Lower lobe of right lung (tissue), 2 donors: ENCODE results near the gene PPP3CA. TPM values are rescaled to one million over a fixed set of nuclear protein-coding genes. Genes with fewer than 3 reads are reported as not detected.
"Not testable (repeated sequence)": the region's sequence is repeated elsewhere in the genome, so short reads cannot be mapped to it uniquely, and the experiment has no call there.

ENCODE experiments used
- ATAC-seq, 2 donors: fragments of 200-7000 bp; cut with Tn5 transposase; one replicate each; pipeline ENCODE4 v1.9.1; 2020 to 2022; ENCODE audit warnings: mild to moderate bottlenecking in 2 of 2, moderate library complexity in 2 of 2
- DNase-seq: peaks from one replicate; pipeline ENCODE4 v3.0.0-alpha.2; 2020
- H3K27ac ChIP-seq: fragments of 200-600 bp; one replicate; pipeline ENCODE4 v1.8.0; 2022
- H3K27me3 ChIP-seq: fragments of 200-600 bp; one replicate; pipeline ENCODE4 v1.8.0; 2022; ENCODE audit warnings: low read depth
- H3K36me3 ChIP-seq: fragments of 200-600 bp; one replicate; pipeline ENCODE4 v1.8.0; 2022; ENCODE audit warnings: mild to moderate bottlenecking
- H3K4me1 ChIP-seq: fragments of 200-600 bp; one replicate; pipeline ENCODE4 v1.8.0; 2022
- H3K4me3 ChIP-seq: fragments of 200-600 bp; one replicate; pipeline ENCODE4 v1.8.0; 2022; ENCODE audit warnings: mild to moderate bottlenecking
- H3K9me3 ChIP-seq: fragments of 200-600 bp; one replicate; pipeline ENCODE4 v1.8.0; 2022
- intact Hi-C: fragments of 100-400 bp; cut with DNase I; formaldehyde crosslinking; loops from one replicate; pipeline ENCODE4 v1.11.0; 2022
- total RNA-seq: library from RNA; stranded (reverse); fragmentation: NEBNext Ultra II Directional; extraction: Animal tissue kit (Norgen Biotek cat#: 25700); gene quantifications from one replicate; pipeline ENCODE4 v1.2.1, GENCODE V29; 2021
- TF ChIP-seq, protein P1 (sequence below): fragments of 200-600 bp; IDR thresholded peaks from one replicate; pipeline ENCODE4 v1.8.0; 2022; ENCODE audit warnings: antibody characterized with exemption, mild to moderate bottlenecking
- donor health status: DM: no; HTN: yes; CAD: no; lungs with severe emphysema.

The PPP3CA gene
- total RNA-seq, 1 donor from 2014 or later: 50.2 TPM

DNA sequence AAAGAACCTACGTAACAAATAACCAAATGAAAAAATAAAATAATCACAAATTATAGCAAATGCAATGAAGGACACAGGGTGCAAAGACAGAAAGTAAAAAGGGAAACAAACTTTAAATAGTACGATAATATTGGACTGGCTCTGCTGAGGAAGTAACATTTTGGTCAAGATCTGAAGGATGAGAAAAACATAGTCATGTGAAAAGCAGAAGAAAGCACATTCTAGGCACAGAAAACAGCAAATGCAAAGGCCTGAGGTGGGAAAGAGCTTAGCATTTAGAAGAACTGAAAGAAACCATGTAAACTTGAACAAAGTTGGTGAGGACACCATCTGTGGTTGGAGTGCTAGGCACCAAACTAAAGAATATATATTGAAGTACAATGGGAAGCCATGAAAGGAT, 111.2 kb downstream of the PPP3CA start:
- Histone ChIP-seq H3K36me3 (no peaks in the 10 kb centered on the region), H3K9me3 (no peaks in the 10 kb centered on the region), H3K4me3 (no peak overlapping the region), H3K27me3 (no peaks in the 10 kb centered on the region), H3K27ac (no peak overlapping the region), H3K4me1 (peaks cover 29% of the 10 kb centered on the region)
- intact Hi-C loops: no loop called here
- ATAC-seq (no peak), DNase-seq (no peak)
- TF ChIP-seq, protein P1, sequence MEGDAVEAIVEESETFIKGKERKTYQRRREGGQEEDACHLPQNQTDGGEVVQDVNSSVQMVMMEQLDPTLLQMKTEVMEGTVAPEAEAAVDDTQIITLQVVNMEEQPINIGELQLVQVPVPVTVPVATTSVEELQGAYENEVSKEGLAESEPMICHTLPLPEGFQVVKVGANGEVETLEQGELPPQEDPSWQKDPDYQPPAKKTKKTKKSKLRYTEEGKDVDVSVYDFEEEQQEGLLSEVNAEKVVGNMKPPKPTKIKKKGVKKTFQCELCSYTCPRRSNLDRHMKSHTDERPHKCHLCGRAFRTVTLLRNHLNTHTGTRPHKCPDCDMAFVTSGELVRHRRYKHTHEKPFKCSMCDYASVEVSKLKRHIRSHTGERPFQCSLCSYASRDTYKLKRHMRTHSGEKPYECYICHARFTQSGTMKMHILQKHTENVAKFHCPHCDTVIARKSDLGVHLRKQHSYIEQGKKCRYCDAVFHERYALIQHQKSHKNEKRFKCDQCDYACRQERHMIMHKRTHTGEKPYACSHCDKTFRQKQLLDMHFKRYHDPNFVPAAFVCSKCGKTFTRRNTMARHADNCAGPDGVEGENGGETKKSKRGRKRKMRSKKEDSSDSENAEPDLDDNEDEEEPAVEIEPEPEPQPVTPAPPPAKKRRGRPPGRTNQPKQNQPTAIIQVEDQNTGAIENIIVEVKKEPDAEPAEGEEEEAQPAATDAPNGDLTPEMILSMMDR: no peak

- ATAC-seq, H3K27ac ChIP-seq, H3K36me3 ChIP-seq, H3K9me3 ChIP-seq, intact Hi-C loops, H3K4me3 ChIP-seq, H3K27me3 ChIP-seq, DNase-seq: not testable (repeated sequence)
- H3K4me1 ChIP-seq: peaks cover 29% of the 10 kb centered on the region
Observed at GRCh38 chr4:101234141-101234540, 113.2 kb downstream of the PPP3CA start.

DNA sequence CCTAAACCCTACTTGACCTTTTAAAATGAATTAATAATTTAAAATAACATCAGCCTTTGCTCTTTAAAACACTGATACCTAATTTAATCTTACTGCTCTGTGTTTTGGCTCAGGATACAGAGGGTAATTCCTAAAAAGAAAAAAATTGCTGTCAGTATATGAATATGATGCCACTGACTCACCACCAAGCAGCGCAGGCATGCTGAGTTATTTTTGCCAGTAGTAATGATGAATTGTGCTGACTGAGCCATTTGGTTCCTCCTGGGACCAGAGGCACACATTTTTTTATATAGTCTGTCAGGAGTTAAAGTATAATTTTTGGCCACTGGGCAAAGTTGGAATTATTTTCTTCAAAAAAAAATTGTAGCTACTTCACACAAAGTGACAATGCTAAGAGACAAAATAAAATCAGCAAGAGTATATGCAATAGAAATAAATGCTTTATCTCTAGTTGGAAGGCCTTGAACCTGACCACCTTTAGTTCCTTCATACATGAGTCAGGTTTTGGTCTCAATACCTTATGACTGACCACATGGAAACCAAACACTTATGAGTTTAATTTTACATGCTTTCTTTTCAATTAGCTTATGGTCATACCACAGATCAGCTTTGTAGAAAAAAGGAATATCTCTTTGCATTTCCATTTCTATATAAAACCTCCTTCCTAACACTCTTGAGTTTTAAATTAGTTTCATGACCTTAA, 115.1 kb downstream of the PPP3CA start:
- no peaks in the 10 kb centered on the region for H3K36me3 ChIP-seq
- no peak overlapping the region for H3K4me3 ChIP-seq
- no peak overlapping the region for H3K27ac ChIP-seq
- TF ChIP-seq, protein P1: no peak
- peaks cover 13% of the 10 kb centered on the region for H3K4me1 ChIP-seq
- DNase-seq (no peak), ATAC-seq (peak in 1 of 2 donors; percentile 47)
- intact Hi-C loops: no loop called here
- no peaks in the 10 kb centered on the region for H3K27me3 ChIP-seq
- H3K9me3 ChIP-seq: no peaks in the 10 kb centered on the region

DNA sequence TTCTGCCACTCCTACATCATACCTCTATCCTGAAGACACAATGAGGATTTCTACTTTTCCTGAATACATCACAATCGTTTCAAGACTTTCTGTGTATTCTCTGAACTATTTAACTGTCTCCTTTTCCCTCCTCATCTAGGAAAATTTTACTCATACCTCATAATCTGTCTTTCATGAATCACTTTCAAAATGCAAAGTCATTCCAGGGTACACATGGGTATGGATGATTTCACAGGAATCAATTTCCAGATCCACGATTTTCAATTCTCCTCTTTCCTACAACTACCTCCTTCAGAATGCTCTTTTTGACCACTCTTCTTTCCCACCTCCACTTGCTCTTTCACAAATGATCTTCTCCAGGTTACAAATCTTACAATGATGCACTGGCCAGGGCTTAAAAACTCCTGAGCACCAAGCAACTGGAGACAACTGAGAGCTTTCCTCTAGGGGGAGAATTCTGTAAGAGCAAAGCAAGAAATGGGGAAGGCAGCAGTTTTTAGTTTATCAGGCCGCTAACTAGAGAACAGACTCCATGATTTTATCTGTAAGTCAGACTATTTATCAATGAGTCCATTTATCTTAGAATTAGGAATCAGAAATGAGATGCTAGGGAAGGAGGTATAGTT, 116.4 kb downstream of the PPP3CA start:
- Histone ChIP-seq H3K36me3 (no peaks in the 10 kb centered on the region), H3K9me3 (no peaks in the 10 kb centered on the region), H3K4me1 (peaks cover 13% of the 10 kb centered on the region), H3K27ac (no peak overlapping the region), H3K27me3 (no peaks in the 10 kb centered on the region), H3K4me3 (no peak overlapping the region)
- no peak for ATAC-seq
- TF ChIP-seq, protein P1: no peak
- intact Hi-C loops: no loop called here
- no peak for DNase-seq

GRCh38 chr4:101229116-101229515, 118.2 kb downstream of the PPP3CA start:
- DNase-seq (no peak), ATAC-seq (no peak)
- TF ChIP-seq, protein P1: no peak
- peaks cover 13% of the 10 kb centered on the region for H3K4me1 ChIP-seq
- intact Hi-C loops: no loop called here
- H3K9me3 ChIP-seq: no peaks in the 10 kb centered on the region
- no peaks in the 10 kb centered on the region for H3K27me3 ChIP-seq
- no peak overlapping the region for H3K4me3 ChIP-seq
- no peak overlapping the region for H3K27ac ChIP-seq
- no peaks in the 10 kb centered on the region for H3K36me3 ChIP-seq

DNA sequence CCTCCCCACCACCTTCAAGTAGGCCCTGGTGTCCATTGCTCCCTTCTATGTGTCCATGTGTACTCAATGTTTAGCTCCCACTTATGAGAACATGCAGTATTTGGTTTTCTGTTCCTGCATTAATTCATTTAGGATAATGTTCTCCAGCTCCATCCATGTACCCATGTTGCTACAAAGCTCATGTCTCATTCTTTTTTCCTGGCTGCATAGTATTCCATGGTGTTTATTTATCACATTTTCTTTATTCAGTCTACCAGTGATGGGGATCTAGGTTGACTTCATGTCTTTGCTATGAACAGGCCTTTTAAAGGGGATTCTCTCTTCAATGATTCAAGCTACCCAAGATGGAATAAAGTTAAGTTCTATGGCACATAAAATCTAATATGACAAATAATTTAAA, 119.6 kb downstream of the PPP3CA start:
- Histone ChIP-seq H3K27ac (no peak overlapping the region), H3K4me1 (peaks cover 13% of the 10 kb centered on the region), H3K9me3 (no peaks in the 10 kb centered on the region), H3K4me3 (no peak overlapping the region), H3K27me3 (no peaks in the 10 kb centered on the region), H3K36me3 (no peaks in the 10 kb centered on the region)
- TF ChIP-seq, protein P1: no peak
- DNase-seq (no peak), ATAC-seq (no peak)
- intact Hi-C loops: no loop called here
